Endothelial cell of umbilical vein (primary cell): ENCODE results near the gene TAS2R43. TPM values are rescaled to one million over a fixed set of nuclear protein-coding genes. Genes with fewer than 3 reads are reported as not detected.

Experiments
- BruUV-seq: library from RNA; stranded (reverse); fragments of 400-500 nt; replicated peaks from 2 replicates; lab custom pipeline; 2021; lab: Mats Ljungman, UMichigan
- CTCF ChIA-PET: fragments of 300-600, 350-600 bp; sonication (Branson Sonifier 250); formaldehyde crosslinking; loops from one replicate; lab custom pipeline; 2021; ENCODE audit warnings: antibody characterized with exemption, inconsistent platforms; lab: Charles Lee
- POLR2A ChIA-PET: fragments of 300-600, 350-600 bp; sonication (Branson Sonifier 250); formaldehyde crosslinking; loops from one replicate; lab custom pipeline; 2021; ENCODE audit warnings: antibody characterized with exemption, inconsistent platforms; lab: Charles Lee
- DNase-seq: peaks from one replicate; pipeline ENCODE4 v3.0.0-alpha.2; 2011; ENCODE audit warnings: low read depth, low spot score
- FAIRE-seq: peaks from 2 replicates; lab custom pipeline; 2011; peaks lifted over from hg19 to GRCh38; lab: Jason Lieb, UNC
- H2AFZ ChIP-seq: 2 replicates; pipeline ENCODE4 v1.6.0; 2012; ENCODE audit warnings: low read depth, low read length, control low read depth, inconsistent platforms
- H3K27ac ChIP-seq: 2 replicates; pipeline ENCODE4 v1.5.1; 2011; ENCODE audit warnings: low read depth, mild to moderate bottlenecking, control low read depth, low read length, moderate library complexity; ENCODE audit not compliant: insufficient read depth
- H3K27me3 ChIP-seq, 2 experiments: 2 replicates each; pipeline versions ENCODE4 v1.6.0 to v1.6.1; 2011; ENCODE audit warnings: low read length in 2 of 2, mixed read lengths in 1 of 2; ENCODE audit not compliant: control insufficient read depth in 2 of 2, insufficient read depth in 2 of 2
- H3K36me3 ChIP-seq, 2 experiments: 2 replicates in 1 of 2; 3 replicates in 1 of 2; pipeline ENCODE4 v1.5.1; 2011; ENCODE audit warnings: low read length in 2 of 2, mild to moderate bottlenecking in 1 of 2, moderate library complexity in 1 of 2; ENCODE audit not compliant: control insufficient read depth in 2 of 2, insufficient read depth in 2 of 2; ENCODE audit errors: extremely low read depth in 1 of 2
- H3K4me1 ChIP-seq: 3 replicates; pipeline ENCODE4 v1.5.1; 2011; ENCODE audit warnings: mild to moderate bottlenecking, low read length; ENCODE audit not compliant: control insufficient read depth, insufficient read depth; ENCODE audit errors: extremely low read depth
- H3K4me2 ChIP-seq: 2 replicates; pipeline ENCODE4 v1.6.1; 2011; ENCODE audit warnings: low read length, control low read depth, mixed read lengths; ENCODE audit not compliant: insufficient read depth
- H3K4me3 ChIP-seq, 3 experiments: fragments of 200-600 bp in 1 of 3; sonication (generic), shearing (Covaris generic) in 1 of 3; replicated peaks in 1 of 3; 2 replicates each; pipeline ENCODE4 v1.5.1; 2011 to 2016; ENCODE audit warnings: control low read depth in 3 of 3, low read length in 3 of 3, mild to moderate bottlenecking in 2 of 3, inconsistent platforms in 1 of 3, low read depth in 1 of 3, moderate library complexity in 1 of 3; ENCODE audit not compliant: insufficient read depth in 1 of 3
- H3K79me2 ChIP-seq: 2 replicates; pipeline ENCODE4 v1.6.0; 2012; ENCODE audit warnings: low read length, inconsistent platforms; ENCODE audit not compliant: control insufficient read depth, insufficient read depth
- H3K9ac ChIP-seq: replicated peaks from 2 replicates; pipeline ENCODE3; 2011; ENCODE audit warnings: low read length, control low read depth; ENCODE audit not compliant: insufficient read depth; ENCODE audit errors: extremely low read depth
- H3K9me1 ChIP-seq: replicated peaks from 3 replicates; pipeline ENCODE4 v1.6.0; 2011; ENCODE audit warnings: mild to moderate bottlenecking, low read length; ENCODE audit not compliant: control insufficient read depth, insufficient read depth; ENCODE audit errors: extremely low read depth
- H3K9me3 ChIP-seq: replicated peaks from 2 replicates; pipeline ENCODE4 v1.5.1; 2012; ENCODE audit warnings: low read length, inconsistent platforms; ENCODE audit not compliant: control insufficient read depth, insufficient read depth
- H4K20me1 ChIP-seq: replicated peaks from 2 replicates; pipeline ENCODE3; 2011; ENCODE audit warnings: mild to moderate bottlenecking, low read length; ENCODE audit not compliant: control insufficient read depth, insufficient read depth; ENCODE audit errors: extremely low read depth
- CTCF ChIP-seq, 2 donors: IDR thresholded peaks; 1 replicate in 1 of 2; 2 replicates in 1 of 2; pipeline ENCODE4 v1.5.1; 2011; ENCODE audit warnings: low read length in 2 of 2, mild to moderate bottlenecking in 2 of 2, moderate library complexity in 2 of 2, control low read depth in 1 of 2, inconsistent platforms in 1 of 2, low read depth in 1 of 2; ENCODE audit not compliant: insufficient read depth in 1 of 2; ENCODE audit errors: extremely low read depth in 1 of 2
- EZH2 ChIP-seq: IDR thresholded peaks from 2 replicates; pipeline ENCODE4 v1.6.1; 2012; ENCODE audit warnings: borderline replicate concordance, low read depth, mild to moderate bottlenecking, moderate library complexity, low read length, inconsistent platforms; ENCODE audit not compliant: severe bottlenecking
- FOS ChIP-seq: IDR thresholded peaks from 2 replicates; pipeline ENCODE4 v1.6.1; 2011; ENCODE audit warnings: mild to moderate bottlenecking, low read length, moderate library complexity, borderline replicate concordance; ENCODE audit not compliant: insufficient read depth
- GATA2 ChIP-seq: IDR thresholded peaks from 2 replicates; pipeline ENCODE4 v1.7.0; 2011; ENCODE audit warnings: low read depth, mild to moderate bottlenecking, moderate library complexity, mixed read lengths, low read length; ENCODE audit not compliant: insufficient read length, insufficient read depth
- JUN ChIP-seq: IDR thresholded peaks from 2 replicates; pipeline ENCODE4 v1.6.1; 2011; ENCODE audit warnings: borderline replicate concordance, low read depth; ENCODE audit not compliant: insufficient read length, insufficient read depth
- MYC ChIP-seq: IDR thresholded peaks from one replicate; pipeline ENCODE4 v1.6.1; 2011; ENCODE audit warnings: mild to moderate bottlenecking, low read depth, low read length
- POLR2A ChIP-seq: IDR thresholded peaks from 2 replicates; pipeline ENCODE4 v1.6.1; 2012; ENCODE audit warnings: low read depth, mild to moderate bottlenecking, control low read depth, low read length
- POLR2AphosphoS5 ChIP-seq: IDR thresholded peaks from 2 replicates; pipeline ENCODE4 v1.6.1; 2012; ENCODE audit warnings: low read depth, mild to moderate bottlenecking, control low read depth, low read length, moderate library complexity; ENCODE audit not compliant: insufficient read depth
- dilution Hi-C: fragments of 300-500 bp; cut with MboI; formaldehyde crosslinking; loops from one replicate; pipeline ENCODE4 v1.15.0; 2019; ENCODE audit warnings: low sequenced_read_pairs; ENCODE audit not compliant: extremely low pct_ligation_motif_present
- intact Hi-C: fragments of 100-400 bp; cut with micrococcal nuclease; formaldehyde crosslinking; loops from one replicate; pipeline ENCODE4 v1.10.0; 2022
- polyA plus RNA-seq, 4 experiments: library from polyadenylated mRNA; depleted of rRNA in 3 of 4; stranded (reverse) in 3 of 4; unstranded in 1 of 4; fragments of >200 nt; gene quantifications; 2 replicates each; pipeline versions ENCODE4 v1.2.1 to v1.2.3, GENCODE V29; 2011 to 2012; ENCODE audit warnings: missing spikeins in 1 of 4
- total RNA-seq: library from RNA; stranded (reverse); gene quantifications from 2 replicates; pipeline ENCODE4 v1.2.3, GENCODE V29; 2021
- TF ChIP-seq, protein P1 (sequence below): IDR thresholded peaks from 2 replicates; pipeline ENCODE4 v1.6.1; 2011; ENCODE audit not compliant: insufficient read depth, insufficient read length

Gene TAS2R43
- total and polyA plus RNA-seq, 2 donors (not counting 3 experiments of a cell fraction or from before 2014, with no cell fraction given) = 0.07 to 1.8 TPM

DNA sequence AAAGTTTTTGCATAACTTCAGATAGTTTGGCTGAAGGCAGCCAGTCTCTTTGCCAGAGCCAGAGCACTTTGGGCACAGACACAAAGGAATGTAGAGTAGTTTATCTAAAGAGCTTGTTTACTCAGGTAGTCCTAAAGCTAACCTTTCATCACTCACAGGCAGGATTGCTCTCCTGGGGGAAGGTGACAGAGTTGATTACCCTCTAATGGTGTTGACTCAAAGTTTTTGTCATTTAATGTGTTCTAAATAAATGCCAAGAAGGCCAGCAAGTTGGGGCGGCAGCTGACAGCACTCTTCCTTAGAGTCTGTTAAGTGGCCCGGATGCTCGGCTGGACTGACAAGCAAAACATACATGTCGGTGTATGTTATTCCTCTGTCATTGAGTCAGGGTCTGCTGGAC lies 20.7 kb downstream of the TAS2R43 start:
- DNase-seq (no peak), FAIRE-seq (no peak)
- BruUV-seq = no TSS peak
- CTCF ChIA-PET = no interaction called here
- Histone ChIP-seq H2AFZ (no peak overlapping the region), H3K9me3 (no peaks in the 10 kb centered on the region), H3K4me2 (no peak overlapping the region), H3K79me2 (no peaks in the 10 kb centered on the region), H3K27me3 (no peaks in the 10 kb centered on the region), H3K27ac (no peak overlapping the region), H3K9me1 (no peaks in the 10 kb centered on the region), H4K20me1 (peaks cover 4% of the 10 kb centered on the region), H3K9ac (no peak overlapping the region), H3K36me3 (no peaks in the 10 kb centered on the region), H3K4me3 (no peak overlapping the region), H3K4me1 (no peaks in the 10 kb centered on the region)
- intact Hi-C loops (loop anchor here (1.0 kb wide), 1 partner anchor 52 kb away; no protein-coding TSS in a partner anchor), dilution Hi-C loops (no loop called here)
- POLR2A ChIA-PET = no interaction called here
- TF ChIP-seq GATA2 (no peak), CTCF (IDR thresholded peaks at IDR 0.05; ENCODE audit: extremely low read depth in 1 of 2, insufficient read depth in 1 of 2, low read depth in 1 of 2, low read length in 2 of 2) (no peak), FOS (no peak), POLR2AphosphoS5 (no peak), EZH2 (no peak), POLR2A (no peak), JUN (no peak), MYC (no peak)
- TF ChIP-seq, protein P1, sequence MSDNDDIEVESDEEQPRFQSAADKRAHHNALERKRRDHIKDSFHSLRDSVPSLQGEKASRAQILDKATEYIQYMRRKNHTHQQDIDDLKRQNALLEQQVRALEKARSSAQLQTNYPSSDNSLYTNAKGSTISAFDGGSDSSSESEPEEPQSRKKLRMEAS = no peak
